HG03175 (cell line): ENCODE data around the gene IER3.

ENCODE experiments used
- ATAC-seq: cut with Tn5 transposase; IDR thresholded peaks from one replicate; pipeline ENCODE4 v1.9.1; 2021; ENCODE audit warnings: mild to moderate bottlenecking, moderate library complexity; ENCODE audit not compliant: unreplicated experiment

Gene IER3

DNA sequence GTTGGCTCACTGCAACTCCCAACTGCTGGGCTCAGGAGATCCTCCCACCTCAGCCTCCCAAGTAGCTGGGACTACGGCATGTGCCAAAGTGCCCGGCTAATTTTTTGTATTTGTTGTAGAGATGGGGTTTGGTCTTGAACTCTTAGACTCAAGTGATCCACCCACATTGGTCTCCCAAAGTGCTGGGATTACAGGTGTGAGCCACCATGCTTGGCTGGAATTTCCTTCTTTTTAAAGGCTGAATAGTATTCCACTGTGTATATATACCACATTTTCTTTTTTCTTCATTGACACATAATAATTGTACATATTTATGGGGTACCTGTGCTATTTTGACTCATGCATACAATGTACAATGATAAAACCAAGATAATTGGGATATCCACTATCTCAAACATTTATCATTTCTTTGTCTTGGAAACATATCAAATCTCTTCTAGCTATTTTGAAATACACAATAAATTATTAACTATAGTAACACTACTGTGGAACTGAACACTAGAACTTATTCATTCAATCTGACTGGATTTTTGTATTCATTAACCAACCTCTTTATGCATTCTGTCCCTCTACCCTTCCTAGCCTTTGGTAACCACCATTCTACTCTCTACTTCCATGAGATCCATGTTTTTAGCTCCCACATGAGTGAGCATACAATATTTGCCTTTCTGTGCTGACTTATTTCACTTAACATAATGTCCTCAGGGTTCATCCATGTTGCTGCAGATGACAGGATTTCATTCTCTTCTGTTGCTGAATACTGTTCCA lies 35.1 kb downstream of the IER3 start:
- no peak for ATAC-seq

DNA sequence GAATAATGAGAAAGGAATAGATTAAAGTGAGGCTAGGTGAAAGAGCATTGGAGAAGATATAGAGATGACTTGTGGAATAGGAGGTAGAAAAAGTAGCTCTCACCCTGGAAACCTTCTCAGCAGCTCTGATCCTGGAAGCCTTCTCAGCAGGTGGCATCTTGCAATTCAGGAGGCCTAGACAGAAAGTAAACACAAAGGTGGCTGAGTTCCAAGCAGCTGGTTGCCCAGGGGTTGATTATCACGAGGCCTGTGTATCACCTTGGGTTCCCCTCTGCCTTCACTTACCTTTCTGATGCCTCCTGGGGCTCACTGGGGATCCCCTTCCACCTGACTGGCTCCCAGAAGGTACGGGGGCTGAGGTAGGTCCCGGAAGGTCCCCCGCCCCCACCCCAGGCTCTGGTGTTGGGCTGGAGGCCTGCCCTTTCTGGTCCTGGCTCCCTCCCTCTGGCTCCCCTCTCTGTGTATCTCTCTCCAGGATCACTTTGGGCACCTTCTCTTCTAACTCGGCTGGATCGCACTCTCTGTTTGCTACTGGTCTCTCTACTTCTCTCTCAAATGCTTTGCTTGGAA lies 37.0 kb downstream of the IER3 start:
- no peak for ATAC-seq

DNA sequence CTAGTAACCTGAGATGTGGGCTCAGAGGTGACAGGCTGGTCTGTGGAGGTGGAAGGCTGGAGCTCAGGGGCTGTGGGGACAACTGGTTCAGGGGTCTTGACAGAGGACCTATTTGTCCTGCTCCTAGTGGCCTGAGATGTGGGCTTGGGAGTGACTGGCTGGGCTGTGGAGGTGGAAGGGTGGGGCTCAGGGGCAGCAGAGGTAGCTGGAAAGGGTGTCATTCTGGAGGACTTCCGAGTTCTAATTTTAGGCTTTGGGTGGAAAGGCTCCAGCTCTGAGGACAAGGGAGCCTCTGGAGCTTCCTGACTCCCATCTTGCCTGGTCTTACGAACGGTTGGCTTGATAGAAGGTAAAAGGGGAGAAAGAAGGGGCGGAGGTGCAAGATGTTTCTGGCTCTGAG lies 38.7 kb downstream of the IER3 start:
- ATAC-seq, result no peak

DNA sequence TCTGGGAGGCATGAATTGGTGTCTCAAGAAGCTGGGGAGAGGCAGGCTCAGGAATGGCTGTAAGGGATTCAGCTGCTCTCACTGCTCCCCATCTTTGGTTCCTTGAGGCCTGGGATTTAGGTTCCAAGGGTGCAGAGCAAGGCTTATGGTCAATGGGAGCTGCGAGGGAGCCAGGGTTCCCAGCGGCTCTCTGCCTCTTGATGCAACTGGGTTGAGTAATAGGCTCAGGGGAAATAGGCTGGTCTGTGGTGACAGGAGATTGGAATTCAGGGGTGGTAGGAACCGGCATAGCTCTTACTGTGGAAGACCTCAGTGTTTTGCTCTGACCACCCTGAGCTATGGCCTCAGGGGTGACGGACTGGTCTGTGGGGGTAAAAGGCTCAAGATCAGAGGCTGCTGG lies 40.5 kb downstream of the IER3 start:
- no peak for ATAC-seq

DNA sequence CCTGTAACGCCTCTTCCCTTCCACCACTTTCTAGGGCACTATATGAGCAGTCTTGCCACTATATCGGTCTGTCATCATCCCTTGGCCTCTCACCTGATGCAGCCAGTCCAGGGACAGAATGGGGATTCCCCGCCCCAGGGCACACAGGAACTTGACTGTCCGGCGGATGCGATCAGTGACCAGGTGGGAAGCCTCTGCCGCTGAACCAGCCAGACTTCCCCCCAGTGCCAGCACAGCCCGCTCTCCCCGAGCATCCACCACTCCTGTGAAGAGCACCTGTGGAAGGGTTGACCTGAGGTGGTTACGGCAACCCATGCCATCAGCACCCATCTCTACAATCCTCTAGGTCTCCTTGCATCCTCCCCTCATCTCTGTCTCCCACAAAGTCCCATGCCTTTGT lies 41.3 kb downstream of the IER3 start:
- no peak for ATAC-seq

DNA sequence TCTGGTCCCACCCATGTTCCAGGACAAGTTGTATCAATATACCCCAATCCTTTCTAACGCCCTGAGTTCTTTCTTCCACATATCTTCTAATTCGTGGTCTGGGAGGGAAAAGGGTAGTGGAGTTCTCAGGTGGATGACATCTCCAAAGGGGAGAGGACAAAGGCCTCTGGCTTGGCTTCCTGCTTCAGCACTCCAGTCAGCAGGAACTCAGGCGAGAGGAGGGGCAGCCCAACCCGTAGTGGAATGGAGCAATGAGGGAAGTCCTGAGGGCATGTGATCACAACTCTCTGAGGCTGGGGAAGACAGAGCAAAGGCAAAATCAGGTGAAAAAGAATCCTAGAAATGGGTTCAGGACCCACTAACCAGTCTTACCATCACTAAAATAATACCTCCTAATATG lies 44.0 kb downstream of the IER3 start:
- ATAC-seq, result no peak

DNA sequence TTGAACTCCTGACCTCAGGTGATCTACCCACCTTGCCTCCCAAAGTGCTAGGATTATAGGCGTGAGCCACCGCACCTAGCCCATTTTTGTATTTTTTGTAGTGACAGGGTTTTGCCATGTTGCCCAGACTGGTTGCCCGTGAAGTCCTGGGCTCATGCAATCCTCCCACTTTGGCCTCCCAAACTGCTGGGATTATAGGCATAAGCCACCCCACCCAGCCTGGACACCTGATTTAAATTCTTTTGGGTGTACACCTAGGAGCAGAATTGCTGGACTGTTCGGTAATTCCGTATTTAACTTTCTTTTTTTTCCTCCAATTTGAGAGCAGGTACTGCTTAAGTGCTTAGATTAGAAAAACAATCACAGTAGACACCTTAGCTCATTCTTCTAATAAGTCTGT lies 47.9 kb downstream of the IER3 start:
- ATAC-seq, result no peak
